Liver (tissue), 3 donors: ENCODE results near the gene PDLIM7.

Experiments
- ATF3 ChIP-seq: IDR thresholded peaks from 2 replicates; pipeline ENCODE4 v1.6.1; 2016; ENCODE audit warnings: antibody characterized with exemption
- CTCF ChIP-seq: fragments of 150-350 bp; IDR thresholded peaks from 2 replicates; pipeline ENCODE4 v1.5.1; 2017; ENCODE audit warnings: improper control_type of control experiment, low read depth, low read length; ENCODE audit not compliant: missing input control
- NR2F2 ChIP-seq: IDR thresholded peaks from 2 replicates; pipeline ENCODE4 v1.6.1; 2016; ENCODE audit warnings: antibody characterized with exemption
- RAD21 ChIP-seq, 2 donors: IDR thresholded peaks; 2 replicates each; pipeline ENCODE4 v1.6.1; 2016; ENCODE audit warnings: antibody characterized with exemption in 2 of 2, mild to moderate bottlenecking in 2 of 2
- REST ChIP-seq: IDR thresholded peaks from 2 replicates; pipeline ENCODE4 v1.6.1; 2016; ENCODE audit warnings: antibody characterized with exemption, mild to moderate bottlenecking
- RXRA ChIP-seq, 2 donors: IDR thresholded peaks; 2 replicates each; pipeline ENCODE4 v1.6.1; 2017 to 2018; ENCODE audit warnings: antibody characterized with exemption in 2 of 2, mild to moderate bottlenecking in 1 of 2
- SP1 ChIP-seq: IDR thresholded peaks from 2 replicates; pipeline ENCODE4 v1.6.1; 2018; ENCODE audit warnings: antibody characterized with exemption, mild to moderate bottlenecking
- donor health status: healthy.
- donor health status: healthy.

- TF ChIP-seq REST (no peak), CTCF (no peak), RAD21 (IDR thresholded peaks at IDR 0.05) (no peak), ATF3 (no peak), NR2F2 (no peak), RXRA (IDR thresholded peaks at IDR 0.05) (no peak), SP1 (no peak)
Observed at GRCh38 chr5:177489119-177489716, 8.2 kb downstream of the PDLIM7 start.
